Esophagus muscularis mucosa (tissue), 3 donors: ENCODE results near the gene SDHAF4.

Source experiments
- CTCF ChIP-seq, 3 experiments: fragments of 200-600 bp in 2 of 3; fragments of 450-650 bp in 1 of 3; sonication (generic) in 2 of 3; IDR thresholded peaks; one replicate each; pipeline ENCODE4 v1.5.1; 2017 to 2019; ENCODE audit warnings: antibody characterized with exemption in 3 of 3, mild to moderate bottlenecking in 2 of 3, moderate library complexity in 1 of 3
- POLR2A ChIP-seq: fragments of 450-650 bp; IDR thresholded peaks from one replicate; pipeline ENCODE4 v1.6.1; 2017; ENCODE audit warnings: antibody characterized with exemption, moderate library complexity, mild to moderate bottlenecking, low read depth
- POLR2AphosphoS5 ChIP-seq, 2 donors: sonication (generic); formaldehyde crosslinking; IDR thresholded peaks; one replicate each; pipeline ENCODE4 v1.6.1; 2017; ENCODE audit warnings: antibody characterized with exemption in 2 of 2

- peak in 2 of 3 experiments; percentile 11 to 26 for TF ChIP-seq CTCF (IDR thresholded peaks at IDR 0.05)
- no peak for TF ChIP-seq POLR2A
- TF ChIP-seq POLR2AphosphoS5 (IDR thresholded peaks at IDR 0.05), result peak; percentile 86 to 88
Observed at GRCh38 chr6:70566751-70567382, at the start of gene SDHAF4.
